Stimulated activated CD8-positive, alpha-beta memory T cell treated with anti-CD3 and anti-CD28 coated beads, Interleukin-4, amount 100 ng/mL, for 24 hours (primary cell): ENCODE data around the gene PHACTR1.

Experiments
- DNase-seq: peaks from one replicate; pipeline ENCODE4 v3.0.0-alpha.2; 2020; ENCODE audit warnings: low read depth

The PHACTR1 gene

DNA sequence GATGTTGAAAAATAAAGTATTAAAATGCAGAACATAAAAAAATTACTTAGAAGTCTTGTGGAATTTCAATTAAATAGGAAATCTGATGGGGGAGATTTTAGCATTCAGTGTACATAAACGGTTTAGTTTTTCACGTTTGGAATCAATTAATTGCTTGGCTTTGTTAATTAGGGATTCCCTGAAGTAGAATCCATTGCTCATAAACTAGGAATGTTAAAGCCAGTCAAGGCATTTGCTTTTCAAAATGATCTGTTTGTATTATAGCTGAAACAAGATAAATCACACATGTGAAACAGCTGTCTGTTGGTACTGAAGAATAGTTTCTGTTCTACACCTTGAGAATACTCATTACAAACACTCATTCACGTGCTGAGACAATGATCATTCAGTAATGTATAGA is 313.8 kb downstream of the PHACTR1 start:
- no peak for DNase-seq

DNA sequence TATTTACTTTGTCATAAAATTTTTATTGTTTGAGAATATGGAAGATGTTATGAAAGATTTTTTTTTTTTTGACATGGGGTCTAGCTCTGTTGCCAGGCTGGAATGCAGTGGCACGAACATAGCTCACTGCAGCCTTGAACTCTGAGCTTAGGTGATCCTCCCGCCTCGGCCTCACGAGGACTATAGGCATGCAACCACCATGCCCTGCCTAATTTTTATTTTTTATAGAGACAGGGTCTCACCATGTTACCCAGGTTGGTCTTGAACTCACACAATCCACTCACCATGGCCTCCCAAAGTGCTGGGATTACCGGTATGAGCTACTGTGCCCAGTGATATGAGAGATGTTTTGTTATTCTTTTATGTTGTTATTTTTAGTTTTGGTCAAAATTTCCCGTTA is 316.0 kb downstream of the PHACTR1 start:
- DNase-seq: no peak

DNA sequence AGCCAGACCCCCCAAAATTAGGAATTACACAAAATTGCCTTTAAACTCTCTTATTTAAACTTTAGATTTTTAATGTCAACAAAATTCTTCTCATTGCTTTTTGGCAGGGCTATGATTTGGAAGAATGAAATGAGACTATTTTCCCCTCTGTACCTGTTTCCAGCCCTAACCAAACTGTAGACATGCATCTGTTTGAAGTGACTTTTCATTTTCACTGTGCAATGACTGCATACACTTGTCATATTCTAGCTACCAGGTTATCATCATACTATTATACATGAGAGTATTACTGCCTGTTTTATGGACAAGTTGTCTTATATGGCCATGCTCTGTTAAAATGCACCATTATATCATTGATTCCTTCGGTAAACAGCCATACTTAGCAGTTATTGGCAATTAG is 316.6 kb downstream of the PHACTR1 start:
- no peak for DNase-seq

GRCh38 chr6:13034316-13034715 is 317.7 kb downstream of the PHACTR1 start:
- DNase-seq: no peak

DNA sequence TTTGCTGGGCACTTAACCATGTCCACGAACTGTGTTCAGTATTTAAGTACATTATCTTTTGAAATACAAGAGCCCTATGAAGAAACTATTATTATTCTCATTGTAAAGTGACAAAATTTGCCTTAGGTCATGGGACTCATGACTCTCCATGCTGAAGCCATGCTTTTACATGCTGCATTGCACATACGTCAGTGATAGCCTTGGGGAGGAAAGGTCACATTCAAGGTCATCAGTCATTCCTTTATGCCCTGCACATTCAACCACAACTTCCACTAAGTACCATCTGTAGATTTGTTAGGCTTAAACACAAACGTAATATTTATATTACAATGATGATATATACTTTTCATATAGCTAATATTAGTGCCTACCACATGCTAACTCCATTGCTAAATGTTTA is 319.0 kb downstream of the PHACTR1 start:
- DNase-seq: no peak

DNA sequence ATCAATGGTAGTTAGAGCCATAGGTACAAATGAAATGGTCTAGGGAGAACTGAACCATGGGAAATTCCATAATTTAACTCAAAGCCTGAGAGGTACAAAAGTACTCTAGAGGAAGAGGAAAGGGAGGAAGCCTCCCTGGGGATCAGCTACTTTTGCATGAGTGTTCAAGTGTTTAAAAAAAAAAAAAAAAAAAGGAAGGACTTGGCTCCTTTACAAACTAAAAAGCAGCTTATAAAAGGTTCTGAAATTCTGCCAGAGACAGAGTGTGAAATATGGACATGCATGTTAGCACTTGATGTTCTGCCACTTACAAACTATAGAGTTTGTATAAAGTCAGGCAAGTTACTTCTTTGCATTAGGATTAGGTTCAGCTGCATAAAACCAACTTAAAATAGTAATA is 321.7 kb downstream of the PHACTR1 start:
- no peak for DNase-seq

- DNase-seq: no peak
Measured at GRCh38 chr6:13038741-13039190, 322.2 kb downstream of the PHACTR1 start.

DNA sequence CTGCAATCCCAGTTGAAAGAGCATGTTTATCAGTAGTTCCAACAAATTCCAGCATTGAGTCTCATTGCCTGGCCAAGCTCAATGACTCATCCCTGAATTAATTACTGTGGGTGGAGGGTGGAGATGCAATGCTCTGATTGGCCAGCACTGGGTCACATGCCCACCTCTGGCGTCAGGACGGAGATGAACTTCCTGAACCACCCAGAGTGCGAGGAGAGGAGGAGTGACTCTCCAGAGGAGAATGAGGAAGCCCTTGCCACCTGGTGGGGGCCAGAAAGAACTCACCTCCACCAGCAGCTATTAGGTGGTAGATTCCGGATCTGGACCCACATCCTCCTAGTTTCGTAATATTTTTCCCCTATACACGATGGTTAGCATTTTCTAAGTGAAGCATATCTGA is 327.8 kb downstream of the PHACTR1 start:
- no peak for DNase-seq

GRCh38 chr6:13044896-13045295 is 328.3 kb downstream of the PHACTR1 start:
- DNase-seq: no peak

DNA sequence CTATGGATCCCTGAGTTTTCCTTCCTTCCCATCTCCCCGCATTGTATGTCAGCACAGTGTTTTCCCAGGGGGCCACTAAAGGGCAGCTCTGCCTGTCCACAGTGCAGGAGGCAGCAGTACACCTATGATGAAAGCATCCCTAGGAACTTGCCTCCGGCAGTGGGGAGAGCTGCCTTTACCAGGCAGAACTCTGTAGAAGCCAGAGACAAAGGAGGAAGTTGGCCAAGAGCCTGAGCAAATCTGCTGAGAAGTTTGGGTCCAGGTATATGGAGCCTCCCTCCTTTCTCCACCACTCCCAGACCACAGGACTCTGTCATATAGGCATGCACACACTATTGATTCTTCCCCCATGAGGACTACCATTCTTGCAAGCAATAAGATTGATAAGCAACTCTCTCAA is 329.1 kb downstream of the PHACTR1 start:
- no peak for DNase-seq

DNA sequence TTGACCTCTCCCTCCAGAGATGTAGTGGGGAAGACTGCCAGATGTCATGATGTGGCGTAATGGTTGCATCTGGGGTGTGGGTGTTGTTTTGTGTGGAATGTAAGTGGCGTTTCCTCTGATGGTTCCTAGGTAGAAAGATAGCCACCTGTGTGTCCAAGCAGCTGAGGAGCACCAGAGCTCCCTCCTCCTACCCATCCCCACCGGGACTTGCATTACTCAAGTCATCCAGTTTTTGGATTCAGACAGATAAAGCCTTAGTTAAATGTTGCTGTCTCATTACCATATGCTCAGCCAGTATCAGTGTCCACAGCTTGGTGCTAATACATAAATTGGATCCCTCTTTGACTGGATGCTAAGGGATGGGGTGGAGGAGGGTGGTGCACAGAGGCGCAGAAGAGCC is 329.5 kb downstream of the PHACTR1 start:
- DNase-seq: no peak

- no peak for DNase-seq
Measured at GRCh38 chr6:13048113-13048512, 331.5 kb downstream of the PHACTR1 start.

GRCh38 chr6:13049666-13050254 is 333.2 kb downstream of the PHACTR1 start:
- no peak for DNase-seq

DNA sequence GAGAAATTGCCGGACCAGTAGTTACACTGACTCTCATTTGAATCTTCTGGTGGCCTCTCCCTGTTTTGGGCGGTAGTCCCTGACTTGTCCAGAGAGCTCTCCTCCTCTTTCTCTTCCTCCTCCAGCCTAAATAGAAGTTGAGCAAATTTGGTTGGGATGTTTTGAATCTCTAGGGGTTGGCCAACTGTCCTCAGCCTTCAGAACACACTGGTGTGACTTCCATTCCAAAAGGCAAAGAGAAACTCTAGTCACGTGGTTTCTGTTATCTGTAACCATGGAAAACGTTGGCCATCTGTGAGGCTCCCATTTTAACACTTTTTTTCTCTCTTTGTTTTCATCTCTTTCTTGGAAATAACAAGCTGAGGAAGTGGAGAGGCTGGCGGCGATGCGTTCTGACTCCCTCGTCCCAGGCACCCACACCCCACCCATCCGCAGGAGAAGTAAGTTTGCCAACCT is 336.5 kb downstream of the PHACTR1 start:
- DNase-seq: no peak

DNA sequence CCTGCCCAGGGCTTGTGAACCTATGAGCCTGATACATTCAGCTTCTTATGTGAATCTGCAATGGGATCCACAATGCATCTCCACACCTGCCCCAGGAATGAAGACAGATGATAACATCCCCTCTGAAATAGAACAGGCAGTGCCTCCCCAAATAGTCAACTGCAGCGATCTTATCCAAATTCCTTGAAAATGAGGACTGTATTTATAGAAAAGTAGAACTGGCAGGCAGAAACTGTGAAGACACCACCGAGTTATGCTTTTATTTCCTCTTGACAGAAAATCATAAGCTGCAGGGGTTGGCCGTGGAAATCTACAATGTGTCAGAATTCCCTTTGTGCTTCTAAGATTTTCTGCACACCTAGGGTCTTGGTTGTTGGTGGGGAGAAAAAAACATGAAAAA is 341.5 kb downstream of the PHACTR1 start:
- DNase-seq: no peak

DNA sequence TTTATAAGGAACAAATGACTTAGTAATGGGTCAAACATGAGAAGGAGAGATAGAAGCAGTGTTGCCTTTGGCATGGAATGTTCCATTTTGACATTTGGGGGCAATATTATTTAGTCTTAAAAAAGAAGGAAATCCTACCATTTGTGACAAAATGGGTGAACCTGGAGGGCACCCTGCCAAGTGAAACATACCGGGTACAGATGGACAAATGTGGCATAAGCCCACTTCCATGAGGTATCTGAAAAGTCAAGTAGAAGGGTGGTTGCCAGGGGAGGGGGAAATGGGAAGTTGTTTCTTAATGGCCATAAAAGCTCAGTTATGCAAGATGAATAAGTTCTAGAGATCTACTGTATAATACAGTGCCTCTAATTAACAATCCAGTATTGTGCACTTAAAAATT is 342.5 kb downstream of the PHACTR1 start:
- no peak for DNase-seq

DNA sequence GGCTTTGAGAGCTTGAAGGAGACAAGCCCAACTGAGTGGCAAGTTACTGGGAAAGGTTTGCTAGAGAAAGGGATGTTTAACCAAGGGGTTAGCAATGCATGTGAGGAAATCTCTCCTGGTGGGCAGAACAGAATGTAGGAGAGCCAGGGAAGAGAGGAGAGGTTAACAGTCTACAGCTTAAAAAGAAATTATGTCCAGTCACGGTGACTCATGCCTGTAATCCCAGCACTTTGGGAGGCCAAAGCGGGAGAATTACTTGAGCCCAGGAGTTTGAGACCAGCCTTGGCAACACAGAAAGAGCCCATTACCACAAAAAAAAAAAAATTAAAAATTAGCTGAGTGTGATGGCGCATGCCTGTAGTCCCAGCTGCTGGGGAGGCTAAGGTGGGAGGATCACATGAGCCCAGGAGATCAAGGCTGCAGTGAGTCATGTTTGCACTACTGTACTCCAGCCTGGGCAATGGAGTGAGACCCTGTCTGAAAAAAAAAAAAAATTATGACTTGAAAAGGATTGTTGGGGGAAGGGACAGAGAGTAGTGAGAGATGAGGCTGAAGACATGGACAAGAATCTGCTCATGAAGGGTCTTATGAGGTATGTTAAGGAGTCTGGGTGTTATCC is 346.8 kb downstream of the PHACTR1 start:
- no peak for DNase-seq

DNA sequence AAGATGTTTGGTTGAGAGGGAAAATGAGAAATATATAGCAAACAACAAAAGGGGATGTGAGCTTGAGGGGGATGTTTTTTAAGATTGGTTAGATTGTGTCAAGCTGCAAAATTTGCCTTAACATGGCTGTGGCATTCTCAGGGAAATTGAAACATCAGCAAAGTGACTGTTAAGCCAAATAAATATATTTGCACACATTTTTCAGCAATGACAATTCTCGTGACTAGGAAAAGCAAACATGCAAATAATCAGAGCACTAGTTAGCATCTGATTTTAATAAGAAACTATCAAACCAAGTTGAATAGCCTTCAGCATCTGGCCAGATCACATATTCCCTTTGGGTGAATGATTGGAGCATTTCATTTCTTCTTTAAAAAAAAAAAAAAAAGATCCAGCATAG is 349.0 kb downstream of the PHACTR1 start:
- no peak for DNase-seq

- DNase-seq: no peak
Measured at GRCh38 chr6:13066050-13066449, 349.5 kb downstream of the PHACTR1 start.

DNA sequence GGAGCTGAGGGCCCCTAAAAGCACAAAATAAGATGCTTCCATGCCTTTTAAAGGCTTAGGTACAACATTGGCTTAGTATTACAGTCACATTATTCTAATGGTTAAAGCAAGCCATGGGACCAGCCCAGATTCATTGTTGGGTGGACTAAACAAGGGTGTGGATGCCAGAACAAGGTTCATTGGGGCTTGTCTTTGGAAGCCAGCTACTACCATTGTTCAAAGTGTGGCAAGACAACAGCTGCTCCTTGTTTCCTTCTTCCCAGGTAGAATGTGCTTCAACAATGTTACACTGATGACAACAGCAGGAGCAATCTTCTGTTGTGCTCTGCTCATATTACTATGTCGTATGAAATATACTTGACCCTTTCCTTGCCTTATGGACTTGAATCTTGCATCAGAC is 350.3 kb downstream of the PHACTR1 start:
- DNase-seq: no peak

DNA sequence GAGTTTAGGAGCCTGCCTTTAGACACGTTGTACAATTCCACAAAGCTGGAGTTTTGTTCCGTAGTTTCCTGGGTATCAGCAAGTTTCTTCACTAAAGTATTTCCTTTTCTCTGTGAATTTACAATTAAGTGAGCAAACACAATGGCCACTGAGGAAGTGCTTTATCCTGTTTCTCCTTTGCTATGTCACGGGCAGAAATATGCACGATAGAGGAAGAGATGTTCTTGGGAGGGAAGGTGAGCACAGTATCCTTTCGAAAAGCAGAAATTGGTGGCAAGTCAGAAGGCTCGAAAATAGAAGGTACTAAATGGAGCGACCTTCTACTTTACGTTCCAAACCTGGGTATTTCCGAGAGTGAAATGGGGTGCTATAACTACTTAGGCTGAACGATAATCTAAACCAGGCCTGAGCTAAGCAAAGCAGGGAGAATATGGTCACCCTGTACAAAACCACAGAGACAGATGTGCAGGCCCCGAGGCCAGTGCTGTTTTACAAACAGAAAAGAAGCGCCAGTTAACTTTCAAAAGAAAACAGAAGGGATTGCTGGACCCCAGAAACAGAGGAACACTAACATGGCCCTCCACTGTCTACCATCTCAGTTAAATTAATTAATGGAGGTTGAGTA is 352.1 kb downstream of the PHACTR1 start:
- DNase-seq: no peak

DNA sequence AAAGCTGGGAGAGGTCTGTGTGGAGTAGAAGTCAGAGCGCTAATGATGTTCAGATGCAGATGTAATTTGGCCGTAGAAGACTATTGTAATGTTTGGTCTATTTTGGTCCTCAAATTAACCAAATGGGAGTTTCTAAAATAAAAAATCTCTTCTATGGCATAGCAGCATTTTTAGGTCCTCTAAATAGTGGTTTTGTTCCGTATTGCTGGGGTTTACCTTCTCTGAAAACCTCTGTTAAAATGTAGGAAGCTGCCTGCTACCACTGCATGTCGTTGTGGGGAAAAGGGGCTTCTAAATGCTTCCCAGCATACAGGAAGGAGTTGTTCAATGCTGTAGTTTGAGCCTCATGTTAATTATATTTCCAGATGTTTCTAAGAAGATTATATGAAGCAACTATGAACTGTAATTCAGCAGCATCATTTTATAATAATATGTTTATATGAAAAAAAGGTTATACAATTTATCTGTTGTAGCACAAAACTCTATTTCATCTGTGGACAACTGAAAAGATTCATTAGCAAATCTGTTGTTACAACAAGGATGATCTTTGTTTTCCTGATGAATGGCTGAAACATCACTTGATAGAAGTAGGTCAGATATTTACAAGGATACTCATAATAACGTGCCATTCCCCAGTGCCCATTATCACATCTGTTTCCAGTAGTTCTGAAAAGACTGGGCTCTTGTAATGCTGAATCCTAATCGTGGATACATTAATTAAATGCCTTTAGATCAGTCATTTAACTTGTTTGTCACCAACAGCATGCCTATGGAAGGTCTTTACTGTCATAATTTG is 355.2 kb downstream of the PHACTR1 start:
- DNase-seq: no peak
